K562 (cell line): ENCODE results near the gene TF. TPM values are rescaled to one million over a fixed set of nuclear protein-coding genes. Genes with fewer than 3 reads are reported as not detected.

Experiments used
- ATAC-seq: fragments of 200-7000 bp; cut with Tn5 transposase; 3 replicates; pipeline ENCODE4 v1.9.1; 2020; ENCODE audit warnings: moderate library complexity
- BruUV-seq: library from RNA; stranded (reverse); fragments of 400-500 nt; replicated peaks from 2 replicates; lab custom pipeline; 2021; lab: Mats Ljungman, UMichigan
- CTCF ChIA-PET: fragments of 300-600 bp; formaldehyde crosslinking; extraction: SDS; loops from one replicate; lab custom pipeline; 2021; ENCODE audit warnings: low intra/inter-chr PET ratio; lab: Yijun Ruan, JAX
- POLR2A ChIA-PET: fragments of 300-600, 350-650 bp; sonication (Branson Sonifier 250); formaldehyde crosslinking; extraction: SDS; loops from one replicate; lab custom pipeline; 2021; ENCODE audit warnings: antibody characterized with exemption, inconsistent platforms; lab: Yijun Ruan, JAX
- DNase-seq, 4 experiments: peaks; one replicate each; pipeline versions ENCODE4 v3.0.0 to v3.0.0-alpha.2; 2011 to 2018; ENCODE audit warnings: low spot score in 3 of 4, mixed read lengths in 3 of 4; ENCODE audit errors: extremely low read depth in 1 of 4
- FAIRE-seq: peaks from 2 replicates; lab custom pipeline; 2011; peaks lifted over from hg19 to GRCh38; lab: Jason Lieb, UNC
- H2AFZ ChIP-seq: 2 replicates; pipeline ENCODE4 v1.6.0; 2011; ENCODE audit warnings: low read depth, low read length, control low read depth, inconsistent platforms
- H3K27ac ChIP-seq: fragments of 200-600 bp; 3 replicates; pipeline ENCODE4 v1.8.0; 2011; ENCODE audit warnings: low read depth, mild to moderate bottlenecking, control low read depth, inconsistent platforms, low read length, moderate library complexity, mixed read lengths; ENCODE audit errors: extremely low read depth
- H3K27me3 ChIP-seq, 2 experiments: fragments of 300-600 bp in 1 of 2; 2 replicates in 1 of 2; 3 replicates in 1 of 2; pipeline versions ENCODE4 v1.6.0 to v1.8.0; 2011; ENCODE audit warnings: inconsistent platforms in 2 of 2, low read length in 2 of 2, mild to moderate bottlenecking in 1 of 2, mixed read lengths in 1 of 2, moderate library complexity in 1 of 2; ENCODE audit not compliant: control insufficient read depth in 2 of 2, insufficient read depth in 2 of 2
- H3K36me3 ChIP-seq: fragments of 300-600 bp; 3 replicates; pipeline ENCODE4 v1.8.0; 2011; ENCODE audit warnings: mild to moderate bottlenecking, low read length, inconsistent platforms; ENCODE audit not compliant: control insufficient read depth, insufficient read depth
- H3K4me1 ChIP-seq, 2 experiments: fragments of 200-600 bp in 1 of 2; replicated peaks in 1 of 2; 2 replicates in 1 of 2; 3 replicates in 1 of 2; pipeline versions ENCODE4 v1.5.1 to v1.8.0; 2011; ENCODE audit warnings: inconsistent platforms in 2 of 2, low read length in 2 of 2, mild to moderate bottlenecking in 1 of 2, mixed read lengths in 1 of 2, moderate library complexity in 1 of 2; ENCODE audit not compliant: control insufficient read depth in 2 of 2, insufficient read depth in 2 of 2
- H3K4me2 ChIP-seq: 2 replicates; pipeline ENCODE4 v1.6.1; 2011; ENCODE audit warnings: low read length, control low read depth, inconsistent platforms, mixed read lengths; ENCODE audit not compliant: insufficient read depth
- H3K4me3 ChIP-seq: fragments of 200-600 bp; sonication (generic), shearing (Covaris generic); 2 replicates; pipeline ENCODE4 v1.5.1; 2016; ENCODE audit warnings: control low read depth, inconsistent platforms
- H3K79me2 ChIP-seq: fragments of 200-600 bp; 3 replicates; pipeline ENCODE4 v1.8.0; 2011; ENCODE audit warnings: low read length, inconsistent platforms; ENCODE audit not compliant: control insufficient read depth, insufficient read depth
- H3K9ac ChIP-seq, 2 experiments: 2 replicates each; pipeline versions ENCODE4 v1.6.0 to v1.6.1; 2011; ENCODE audit warnings: low read depth in 2 of 2, low read length in 2 of 2, control low read depth in 1 of 2, inconsistent platforms in 1 of 2, mild to moderate bottlenecking in 1 of 2, mixed read lengths in 1 of 2; ENCODE audit not compliant: insufficient read depth in 1 of 2
- H3K9me1 ChIP-seq: one replicate; pipeline ENCODE4 v1.6.0; 2011; ENCODE audit warnings: inconsistent platforms, mild to moderate bottlenecking, low read length, moderate library complexity; ENCODE audit not compliant: control insufficient read depth, insufficient read depth
- H3K9me3 ChIP-seq: replicated peaks from 2 replicates; pipeline ENCODE4 v1.5.1; 2011; ENCODE audit warnings: low read depth, low read length, inconsistent platforms; ENCODE audit not compliant: control insufficient read depth, insufficient read depth
- H4K20me1 ChIP-seq: replicated peaks from 2 replicates; pipeline ENCODE4 v1.6.1; 2011; ENCODE audit warnings: low read length, inconsistent platforms, mixed read lengths; ENCODE audit not compliant: control insufficient read depth, insufficient read depth
- ADNP ChIP-seq: fragments of 200-800 bp; sonication (Bioruptor generic); IDR thresholded peaks from 2 replicates; pipeline ENCODE4 v1.6.1; 2016; ENCODE audit warnings: missing genetic modification characterization, missing compliant biosample characterization
- CHAMP1 ChIP-seq: fragments of 450-650 bp; IDR thresholded peaks from 2 replicates; pipeline ENCODE4 v1.6.1; 2016; ENCODE audit warnings: mild to moderate bottlenecking
- GTF3C2 ChIP-seq: IDR thresholded peaks from 3 replicates; pipeline ENCODE4 v1.6.1; 2011; ENCODE audit warnings: borderline replicate concordance, mild to moderate bottlenecking, moderate library complexity; ENCODE audit not compliant: insufficient read length; ENCODE audit errors: extremely low read depth
- PBX2 ChIP-seq, 2 experiments: IDR thresholded peaks in 1 of 2; conservative IDR thresholded peaks in 1 of 2; 2 replicates each; pipeline ENCODE4 v1.6.1; 2016; ENCODE audit warnings: low read depth in 2 of 2, mild to moderate bottlenecking in 1 of 2, missing compliant biosample characterization in 1 of 2, missing genetic modification characterization in 1 of 2, moderate library complexity in 1 of 2
- TBP ChIP-seq: optimal IDR thresholded peaks from 2 replicates; pipeline ENCODE3; 2011; ENCODE audit warnings: low read depth, low read length, improper control_type of control experiment
- TCF3 ChIP-seq: sonication (generic); formaldehyde crosslinking; IDR thresholded peaks from 2 replicates; pipeline ENCODE4 v1.4.0; 2020; ENCODE audit warnings: mild to moderate bottlenecking, missing genetic modification reagents
- ZBTB11 ChIP-seq, 3 experiments: fragments of 200-800 bp in 1 of 3; fragments of 250-450 bp in 1 of 3; fragments of 450-650 bp in 1 of 3; sonication (Bioruptor Pico) in 1 of 3; sonication (Bioruptor generic) in 1 of 3; formaldehyde crosslinking in 1 of 3; IDR thresholded peaks; 2 replicates each; pipeline versions ENCODE4 v1.6.1 to v1.8.0; 2016 to 2022; ENCODE audit warnings: mild to moderate bottlenecking in 2 of 3, missing genetic modification characterization in 2 of 3, missing compliant biosample characterization in 1 of 3, moderate library complexity in 1 of 3
- ZBTB7A ChIP-seq: IDR thresholded peaks from 2 replicates; pipeline ENCODE4 v1.6.1; 2011; ENCODE audit warnings: low read depth, mild to moderate bottlenecking, low read length, moderate library complexity, borderline replicate concordance; ENCODE audit not compliant: control insufficient read depth
- WGBS: fragments of 100-300 bp; shearing (Covaris generic); methylation state at CpG from one replicate; pipeline ENCODE4 v1.1.6; 2016; ENCODE audit warnings: low coverage, mixed read lengths; ENCODE audit not compliant: insufficient coverage; ENCODE audit errors: missing lambda C conversion rate; 5-methylcytosine and 5-hydroxymethylcytosine counted together
- in situ Hi-C: fragments of 300-500 bp; cut with MboI; formaldehyde crosslinking; loops from 4 replicates; pipeline ENCODE4 v1.15.0; 2018; ENCODE audit warnings: inconsistent platforms, mixed read lengths
- intact Hi-C: fragments of 100-400 bp; cut with micrococcal nuclease; formaldehyde crosslinking; loops from 2 replicates; pipeline ENCODE4 v1.14.2; 2022
- polyA plus RNA-seq, 8 experiments: library from polyadenylated mRNA; depleted of rRNA in 4 of 8; stranded (reverse) in 5 of 8; unstranded in 3 of 8; fragments of >200 nt; fragmentation: Nextera tagmentation in 2 of 8; fragmentation: Illumina TruSeq in 1 of 8; extraction: Ambion mirVana in 2 of 8; extraction: Trizol in 1 of 8; gene quantifications; 2 replicates each; pipeline versions ENCODE4 v1.2.1 to v1.2.3, GENCODE V29; 2011 to 2014; ENCODE audit warnings: inconsistent platforms in 1 of 8, missing spikeins in 1 of 8
- total RNA-seq, 7 experiments: library from RNA; depleted of rRNA in 6 of 7; stranded (reverse); fragments of >200 nt in 6 of 7; fragmentation: Illumina TruSeq in 2 of 7; extraction: Trizol in 2 of 7; gene quantifications; 2 replicates each; pipeline versions ENCODE4 v1.2.1 to v1.2.3, GENCODE V29; 2011 to 2021; ENCODE audit warnings: low replicate concordance in 1 of 7

The TF gene
- total and polyA plus RNA-seq, 9 of the 15 experiments (the other 6 are each of a cell fraction or from before 2014, with no cell fraction given), result 0.09 to 9.2 (median 3.1) TPM

GRCh38 chr3:133832802-133833144 is 86.6 kb downstream of the TF start:
- Histone ChIP-seq H3K4me1 (peaks cover 0 to 5% of the 10 kb centered on the region in 2 experiments; a peak in 2 of 5 replicates), H4K20me1 (no peaks in the 10 kb centered on the region), H3K9me1 (no peaks in the 10 kb centered on the region), H3K4me3 (no peak overlapping the region), H3K36me3 (no peaks in the 10 kb centered on the region), H3K27me3 (no peaks in the 10 kb centered on the region), H3K79me2 (no peaks in the 10 kb centered on the region), H2AFZ (no peak overlapping the region), H3K9me3 (no peaks in the 10 kb centered on the region), H3K9ac (no peak overlapping the region; a peak in 1 of 4 replicates), H3K4me2 (no peak overlapping the region), H3K27ac (no peak overlapping the region; the same call in 2 of the 3 replicates)
- no TSS peak for BruUV-seq
- intact Hi-C loops (loop anchor here (5.0 kb wide), 1 partner anchor 95 kb away; no protein-coding TSS in a partner anchor), in situ Hi-C loops (no loop called here)
- ChIA-PET POLR2A (interaction anchor here (0.6 to 1.7 kb wide), 3 partner anchors 9 to 19 kb away, joined by 4 read pairs; no protein-coding TSS in a partner anchor), CTCF (no interaction called here)
- FAIRE-seq, result no peak
- WGBS, result 51% methylated on average over 7 of the region's 10 CpGs
- no peak for DNase-seq
- ATAC-seq, result no peak
- TF ChIP-seq GTF3C2 (no peak), CHAMP1 (no peak), ZBTB7A (no peak), TCF3 (CRISPR knock-in tag) (no peak), ZBTB11 (CRISPR knock-in tag; IDR thresholded peaks at IDR 0.05) (no peak), TBP (no peak), PBX2 (CRISPR knock-in tag; IDR thresholded peaks at IDR 0.05; ENCODE audit: low read depth) (no peak), PBX2 (tag; conservative IDR thresholded peaks at IDR 0.05; ENCODE audit: low read depth) (no peak), ADNP (tag) (no peak)
